Stomach (tissue), 19 donors: Measurements from ENCODE around the gene SPAM1. TPM values are rescaled to one million over a fixed set of nuclear protein-coding genes. Genes with fewer than 3 reads are reported as not detected.

Experiments
- DNase-seq, 2 donors: peaks; one replicate each; pipeline versions ENCODE4 v3.0.0 to v3.0.0-alpha.2; 2013 to 2019
- H3K27ac ChIP-seq, 5 donors: fragments of 200-600 bp in 4 of 5; sonication (generic) in 4 of 5; one replicate each; pipeline ENCODE4 v1.5.1; 2013 to 2019; ENCODE audit warnings: mild to moderate bottlenecking in 1 of 5, moderate library complexity in 1 of 5
- H3K27me3 ChIP-seq, 3 donors: fragments of 200-600 bp; sonication (generic); one replicate each; pipeline ENCODE4 v1.5.1; 2017 to 2019; ENCODE audit warnings: mixed run types in 1 of 3
- H3K36me3 ChIP-seq, 4 donors: fragments of 200-600 bp; sonication (generic); 1 replicate in 3 of 4; 2 replicates in 1 of 4; pipeline ENCODE4 v1.5.1; 2016 to 2019
- H3K4me1 ChIP-seq, 4 donors: fragments of 200-600 bp; sonication (generic); one replicate each; pipeline ENCODE4 v1.5.1; 2016 to 2019
- H3K4me3 ChIP-seq, 4 donors: fragments of 200-600 bp; sonication (generic) in 3 of 4; one replicate each; pipeline ENCODE4 v1.5.1; 2016 to 2019; ENCODE audit warnings: mild to moderate bottlenecking in 1 of 4
- H3K9me3 ChIP-seq, 4 donors: fragments of 200-600 bp; sonication (generic); one replicate each; pipeline ENCODE4 v1.5.1; 2016 to 2019
- EP300 ChIP-seq: sonication (generic); formaldehyde crosslinking; IDR thresholded peaks from one replicate; pipeline ENCODE4 v1.6.1; 2017; ENCODE audit warnings: antibody characterized with exemption
- POLR2A ChIP-seq, 4 donors: fragments of 450-650 bp; IDR thresholded peaks; one replicate each; pipeline ENCODE4 v1.6.1; 2016; ENCODE audit warnings: antibody characterized with exemption in 4 of 4, control low read depth in 2 of 4, mild to moderate bottlenecking in 1 of 4, moderate library complexity in 1 of 4
- POLR2AphosphoS5 ChIP-seq, 3 donors: sonication (generic); formaldehyde crosslinking; IDR thresholded peaks; one replicate each; pipeline ENCODE4 v1.6.1; 2016; ENCODE audit warnings: antibody characterized with exemption in 3 of 3
- WGBS, 5 donors: extraction: QIAGEN DNeasy Blood & Tissue Kit in 3 of 5; methylation state at CpG; one replicate each; pipeline versions ENCODE4 v1.1.5 to v1.1.7; 2013 to 2018; 5-methylcytosine and 5-hydroxymethylcytosine counted together
- intact Hi-C: fragments of 100-400 bp; cut with DNase I; formaldehyde crosslinking; loops from one replicate; pipeline ENCODE4 v1.15.1; 2023; ENCODE audit warnings: low total_unique reads
- long read RNA-seq, 10 donors: transcript quantifications; one replicate each; lab custom pipeline, GENCODE V29; 2026
- polyA plus RNA-seq, 3 donors: library from polyadenylated mRNA; stranded (reverse); fragments of 200-250 nt; gene quantifications; one replicate each; pipeline ENCODE4 v1.2.3, GENCODE V29; 2013
- total RNA-seq, 5 donors: library from RNA; depleted of rRNA; stranded (reverse); fragments of >200 nt; gene quantifications; one replicate each; pipeline versions ENCODE4 v1.1.0 to v1.2.3, GENCODE V29; 2014 to 2016
- TF ChIP-seq, protein P1 (sequence below), 7 experiments: fragments of 450-650 bp in 4 of 7; fragments of 200-600 bp in 3 of 7; sonication (generic) in 3 of 7; IDR thresholded peaks; one replicate each; pipeline ENCODE4 v1.5.1; 2016 to 2019; ENCODE audit warnings: antibody characterized with exemption in 7 of 7, control low read depth in 2 of 7, mild to moderate bottlenecking in 1 of 7
- donor health status: healthy with polysubstance abuse.
- donor health status: Bipolar disorder and iron deficiency.
- donor health status: healthy.

SPAM1 gene, protein sequence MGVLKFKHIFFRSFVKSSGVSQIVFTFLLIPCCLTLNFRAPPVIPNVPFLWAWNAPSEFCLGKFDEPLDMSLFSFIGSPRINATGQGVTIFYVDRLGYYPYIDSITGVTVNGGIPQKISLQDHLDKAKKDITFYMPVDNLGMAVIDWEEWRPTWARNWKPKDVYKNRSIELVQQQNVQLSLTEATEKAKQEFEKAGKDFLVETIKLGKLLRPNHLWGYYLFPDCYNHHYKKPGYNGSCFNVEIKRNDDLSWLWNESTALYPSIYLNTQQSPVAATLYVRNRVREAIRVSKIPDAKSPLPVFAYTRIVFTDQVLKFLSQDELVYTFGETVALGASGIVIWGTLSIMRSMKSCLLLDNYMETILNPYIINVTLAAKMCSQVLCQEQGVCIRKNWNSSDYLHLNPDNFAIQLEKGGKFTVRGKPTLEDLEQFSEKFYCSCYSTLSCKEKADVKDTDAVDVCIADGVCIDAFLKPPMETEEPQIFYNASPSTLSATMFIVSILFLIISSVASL
- total RNA-seq (not detected), polyA plus RNA-seq (not detected)
- long read RNA-seq, donor 1, result 0 reads
- long read RNA-seq, donor 2, result 0 reads
- long read RNA-seq, donor 3, result 0 reads
- long read RNA-seq, donor 4, result 0 reads
- long read RNA-seq, donor 5, result 0 reads
- long read RNA-seq, donor 6, result 0 reads
- long read RNA-seq, donor 7, result 0 reads
- long read RNA-seq, donor 8, result 0 reads
- long read RNA-seq, donor 9, result 0 reads
- long read RNA-seq, donor 10, result 0 reads

DNA sequence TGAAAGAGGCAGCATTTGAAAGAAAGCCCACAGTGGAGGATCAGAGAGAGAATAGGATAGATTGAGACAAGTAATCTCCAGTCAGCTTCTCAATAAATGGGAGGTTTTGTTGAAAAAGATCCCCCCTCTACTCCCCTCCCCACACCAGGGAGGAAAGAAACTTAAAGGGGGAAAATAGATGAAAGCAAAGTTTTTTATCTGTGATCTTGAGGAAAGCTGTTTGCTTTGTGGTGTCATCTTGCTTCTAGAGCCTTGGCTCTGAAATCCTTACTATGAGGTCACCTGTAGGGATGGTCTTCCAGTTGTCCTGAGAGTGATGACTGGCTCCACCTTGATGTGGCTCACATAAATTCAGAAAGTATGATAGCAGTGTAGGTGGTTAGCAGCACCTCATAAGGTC, at the start of gene SPAM1:
Gene SPAM1, plus strand, starts transcription at position 301 of the 400 bp plus-strand sequence. CDS start 28,330 bp downstream, outside the sequence.
- H3K27me3 ChIP-seq, result no peaks in the 10 kb centered on the region
- TF ChIP-seq EP300 (no peak), POLR2A (IDR thresholded peaks at IDR 0.05) (no peak), POLR2AphosphoS5 (IDR thresholded peaks at IDR 0.05) (no peak)
- TF ChIP-seq, protein P1, sequence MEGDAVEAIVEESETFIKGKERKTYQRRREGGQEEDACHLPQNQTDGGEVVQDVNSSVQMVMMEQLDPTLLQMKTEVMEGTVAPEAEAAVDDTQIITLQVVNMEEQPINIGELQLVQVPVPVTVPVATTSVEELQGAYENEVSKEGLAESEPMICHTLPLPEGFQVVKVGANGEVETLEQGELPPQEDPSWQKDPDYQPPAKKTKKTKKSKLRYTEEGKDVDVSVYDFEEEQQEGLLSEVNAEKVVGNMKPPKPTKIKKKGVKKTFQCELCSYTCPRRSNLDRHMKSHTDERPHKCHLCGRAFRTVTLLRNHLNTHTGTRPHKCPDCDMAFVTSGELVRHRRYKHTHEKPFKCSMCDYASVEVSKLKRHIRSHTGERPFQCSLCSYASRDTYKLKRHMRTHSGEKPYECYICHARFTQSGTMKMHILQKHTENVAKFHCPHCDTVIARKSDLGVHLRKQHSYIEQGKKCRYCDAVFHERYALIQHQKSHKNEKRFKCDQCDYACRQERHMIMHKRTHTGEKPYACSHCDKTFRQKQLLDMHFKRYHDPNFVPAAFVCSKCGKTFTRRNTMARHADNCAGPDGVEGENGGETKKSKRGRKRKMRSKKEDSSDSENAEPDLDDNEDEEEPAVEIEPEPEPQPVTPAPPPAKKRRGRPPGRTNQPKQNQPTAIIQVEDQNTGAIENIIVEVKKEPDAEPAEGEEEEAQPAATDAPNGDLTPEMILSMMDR (IDR thresholded peaks at IDR 0.05), result no peak
- DNase-seq, result no peak
- no peaks in the 10 kb centered on the region for H3K36me3 ChIP-seq
- no peak within 1 kb of the TSS for H3K4me3 ChIP-seq
- no peaks in the 10 kb centered on the region for H3K9me3 ChIP-seq
- intact Hi-C loops, result no loop called here
- no peak within 1 kb of the TSS for H3K27ac ChIP-seq
- H3K4me1 ChIP-seq, result peaks cover 0 to 15% (median 2%) of the 10 kb centered on the region in 4 donors

DNA sequence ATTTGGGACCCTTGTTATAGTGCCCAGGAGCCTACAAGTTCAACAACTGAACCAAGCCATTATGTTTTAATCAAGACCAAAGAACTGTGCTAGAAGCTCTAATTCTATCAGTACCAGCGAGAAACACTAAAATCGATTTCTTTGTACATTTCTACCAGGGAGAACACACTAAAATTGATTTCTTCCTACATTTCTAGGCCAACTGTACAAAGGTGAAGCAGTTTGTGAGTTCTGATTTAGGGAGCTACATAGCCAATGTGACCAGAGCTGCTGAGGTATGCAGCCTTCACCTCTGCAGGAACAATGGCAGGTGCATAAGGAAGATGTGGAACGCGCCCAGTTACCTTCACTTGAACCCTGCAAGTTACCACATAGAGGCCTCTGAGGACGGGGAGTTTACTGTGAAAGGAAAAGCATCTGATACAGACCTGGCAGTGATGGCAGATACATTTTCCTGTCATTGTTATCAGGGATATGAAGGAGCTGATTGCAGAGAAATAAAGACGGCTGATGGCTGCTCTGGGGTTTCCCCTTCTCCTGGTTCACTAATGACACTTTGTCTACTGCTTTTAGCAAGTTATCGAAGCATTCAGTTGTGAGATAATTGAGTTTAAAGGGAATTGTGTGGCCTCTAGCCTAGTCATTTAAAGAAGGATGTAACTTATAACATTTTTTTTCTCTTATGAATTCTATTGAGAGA, 48.3 kb upstream of the SPAM1 start:
- H3K9me3 ChIP-seq, result no peaks in the 10 kb centered on the region
- H3K4me3 ChIP-seq, result no peak overlapping the region
- no peak for TF ChIP-seq EP300
- TF ChIP-seq POLR2A (IDR thresholded peaks at IDR 0.05), result no peak
- TF ChIP-seq, protein P1 (IDR thresholded peaks at IDR 0.05), result no peak
- no peak for TF ChIP-seq POLR2AphosphoS5 (IDR thresholded peaks at IDR 0.05)
- WGBS, 5 donors, result 67 to 75% (median 69%) methylated on average over 7 of the region's 7 CpGs
- no peaks in the 10 kb centered on the region for H3K27me3 ChIP-seq
- no peak overlapping the region for H3K27ac ChIP-seq
- peaks cover 0 to 8% (median 2%) of the 10 kb centered on the region in 4 donors for H3K4me1 ChIP-seq
- H3K36me3 ChIP-seq, result no peaks in the 10 kb centered on the region
- intact Hi-C loops, result no loop called here
- peak in 1 of 2 donors; percentile 9 for DNase-seq

DNA sequence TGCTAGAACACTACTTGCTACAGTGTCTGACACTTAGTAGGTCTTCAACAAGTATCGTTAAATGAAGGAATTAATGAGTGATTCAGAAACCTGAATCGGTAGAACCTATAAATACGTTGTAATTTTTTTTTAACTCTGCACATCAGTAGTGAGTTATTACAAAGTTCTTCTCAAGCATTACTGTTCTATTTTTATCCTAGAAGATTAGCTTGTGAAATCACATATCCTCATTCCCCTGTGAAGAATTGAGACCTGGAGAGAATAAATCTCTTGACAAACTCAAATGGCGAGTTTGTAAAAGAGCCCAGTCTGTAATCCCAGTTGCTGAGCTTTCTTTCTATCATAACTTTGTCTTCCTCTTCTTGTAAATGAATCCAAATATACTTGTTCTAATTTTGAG, 45.4 kb upstream of the SPAM1 start:
- H3K27ac ChIP-seq, result no peak overlapping the region
- no peaks in the 10 kb centered on the region for H3K36me3 ChIP-seq
- intact Hi-C loops, result no loop called here
- WGBS, 5 donors, result 67 to 86% (median 83%) methylated on average over 4 of the region's 4 CpGs
- DNase-seq, result no peak
- no peaks in the 10 kb centered on the region for H3K4me1 ChIP-seq
- no peaks in the 10 kb centered on the region for H3K9me3 ChIP-seq
- TF ChIP-seq POLR2A (IDR thresholded peaks at IDR 0.05) (no peak), EP300 (no peak), POLR2AphosphoS5 (IDR thresholded peaks at IDR 0.05) (no peak)
- TF ChIP-seq, protein P1 (IDR thresholded peaks at IDR 0.05), result no peak
- no peaks in the 10 kb centered on the region for H3K27me3 ChIP-seq
- no peak overlapping the region for H3K4me3 ChIP-seq

- DNase-seq, result no peak
- 76 to 96% (median 92%) methylated on average over 2 of the region's 2 CpGs for WGBS, 5 donors
- Histone ChIP-seq H3K27ac (no peak overlapping the region), H3K36me3 (no peaks in the 10 kb centered on the region), H3K27me3 (no peaks in the 10 kb centered on the region), H3K4me3 (no peak overlapping the region), H3K9me3 (no peaks in the 10 kb centered on the region), H3K4me1 (no peaks in the 10 kb centered on the region)
- intact Hi-C loops, result no loop called here
- TF ChIP-seq, protein P1 (IDR thresholded peaks at IDR 0.05), result no peak
- no peak for TF ChIP-seq POLR2AphosphoS5 (IDR thresholded peaks at IDR 0.05)
- TF ChIP-seq POLR2A (IDR thresholded peaks at IDR 0.05), result no peak
- TF ChIP-seq EP300, result no peak
Measured at GRCh38 chr7:123881300-123881699, 43.7 kb upstream of the SPAM1 start.
